Adrenal gland (tissue), 12 donors: ENCODE results near the gene LMX1B. TPM values are rescaled to one million over a fixed set of nuclear protein-coding genes. Genes with fewer than 3 reads are reported as not detected.

ENCODE experiments used
- DNase-seq, 7 donors: peaks; one replicate each; pipeline ENCODE4 v3.0.0-alpha.2; 2019 to 2020
- H3K27ac ChIP-seq, 5 donors: fragments of 200-600 bp; sonication (generic) in 4 of 5; 1 replicate in 3 of 5; 2 replicates in 2 of 5; pipeline versions ENCODE4 v1.5.1 to v1.8.0; 2016 to 2020; ENCODE audit warnings: mild to moderate bottlenecking in 1 of 5
- H3K27me3 ChIP-seq: fragments of 200-600 bp; 2 replicates; pipeline ENCODE4 v1.8.0; 2021
- H3K36me3 ChIP-seq, 2 donors: fragments of 200-600 bp; replicated peaks in 1 of 2; 1 replicate in 1 of 2; 2 replicates in 1 of 2; pipeline versions ENCODE4 v1.5.1 to v1.8.0; 2018 to 2022
- H3K4me1 ChIP-seq, 2 donors: fragments of 200-600 bp; replicated peaks in 1 of 2; 1 replicate in 1 of 2; 2 replicates in 1 of 2; pipeline versions ENCODE4 v1.5.1 to v1.8.0; 2018 to 2021
- H3K4me3 ChIP-seq, 4 donors: fragments of 200-600 bp; sonication (generic) in 3 of 4; one replicate each; pipeline ENCODE4 v1.5.1; 2016 to 2018
- H3K9me3 ChIP-seq, 3 donors: fragments of 200-600 bp; sonication (generic) in 1 of 3; replicated peaks in 1 of 3; 1 replicate in 2 of 3; 2 replicates in 1 of 3; pipeline versions ENCODE4 v1.5.1 to v1.8.0; 2016 to 2021
- POLR2A ChIP-seq, 2 donors: fragments of 450-650 bp; IDR thresholded peaks; one replicate each; pipeline ENCODE4 v1.6.1; 2017; ENCODE audit warnings: antibody characterized with exemption in 2 of 2, mild to moderate bottlenecking in 2 of 2, moderate library complexity in 1 of 2
- WGBS, 4 donors: extraction: QIAGEN DNeasy Blood & Tissue Kit in 2 of 4; methylation state at CpG; one replicate each; pipeline versions ENCODE4 v1.1.5 to v1.1.7; 2013 to 2017; 5-methylcytosine and 5-hydroxymethylcytosine counted together
- intact Hi-C, 2 donors: fragments of 100-400 bp; cut with DNase I; formaldehyde crosslinking; loops; one replicate each; pipeline versions ENCODE4 v1.14.1 to v1.15.0; 2022 to 2023
- polyA plus RNA-seq, 3 donors: library from polyadenylated mRNA; stranded (reverse); fragments of 200-250 nt in 2 of 3; fragments of 350-450 nt in 1 of 3; fragmentation: Illumina TruSeq in 1 of 3; extraction: RNeasy Lipid Tissue Mini Kit (QIAGEN cat#74804) in 1 of 3; gene quantifications; one replicate each; pipeline ENCODE4 v1.2.3, GENCODE V29; 2013 to 2014
- total RNA-seq, 9 donors: library from RNA; depleted of rRNA in 4 of 9; stranded (reverse); fragments of >200 nt in 4 of 9; fragments of 120-200 nt in 1 of 9; fragmentation: NEBNext Ultra II Directional in 1 of 9; extraction: Animal tissue kit (Norgen Biotek cat#: 25700) in 1 of 9; gene quantifications; one replicate each; pipeline versions ENCODE4 v1.1.0 to v1.2.4, GENCODE V29; 2013 to 2023
- TF ChIP-seq, protein P1 (sequence below), 6 experiments: fragments of 450-650 bp in 4 of 6; fragments of 200-600 bp in 2 of 6; sonication (generic) in 1 of 6; IDR thresholded peaks; 1 replicate in 5 of 6; 2 replicates in 1 of 6; pipeline versions ENCODE4 v1.5.1 to v1.8.0; 2016 to 2021; ENCODE audit warnings: antibody characterized with exemption in 6 of 6, mild to moderate bottlenecking in 2 of 6, moderate library complexity in 1 of 6
- donor health status: healthy with polysubstance abuse.
- donor health status: Bipolar disorder and iron deficiency.
- donor health status: DM: yes; HTN: yes; CAD: no.
- donor health status: DM: no; HTN: no; CAD: no.
- donor health status: DM: no; HTN: no; CAD: no.
- donor health status: DM: yes; HTN: yes; CAD: no.

The LMX1B gene
- total and polyA plus RNA-seq, 12 donors: under 0.01 to 0.07 TPM; not detected in 10

DNA sequence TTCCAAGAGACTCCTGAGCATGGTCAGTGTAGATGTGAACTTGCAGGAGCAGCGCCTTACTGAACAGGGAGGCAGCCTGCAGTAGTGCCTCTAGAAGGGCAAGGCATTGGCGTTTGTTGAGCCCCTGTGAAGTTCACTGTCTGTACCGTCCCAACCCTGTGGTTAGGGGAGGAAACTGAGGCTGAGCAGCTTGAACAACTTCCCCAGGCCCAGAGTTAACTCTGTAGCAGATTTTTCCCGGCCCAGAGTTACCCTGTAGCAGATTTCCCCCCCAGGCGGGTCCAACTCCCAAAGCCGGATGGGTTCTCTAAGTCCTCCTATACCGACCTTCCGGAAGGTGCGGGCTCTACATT lies 9.6 kb downstream of the LMX1B start:
- Histone ChIP-seq H3K4me3 (no peak overlapping the region), H3K36me3 (no peaks in the 10 kb centered on the region), H3K27me3 (peaks cover 100% of the 10 kb centered on the region), H3K4me1 (peaks cover 0 to 11% of the 10 kb centered on the region in 2 donors), H3K27ac (no peak overlapping the region), H3K9me3 (no peaks in the 10 kb centered on the region)
- DNase-seq: no peak
- intact Hi-C loops: no loop called here
- TF ChIP-seq, protein P1, sequence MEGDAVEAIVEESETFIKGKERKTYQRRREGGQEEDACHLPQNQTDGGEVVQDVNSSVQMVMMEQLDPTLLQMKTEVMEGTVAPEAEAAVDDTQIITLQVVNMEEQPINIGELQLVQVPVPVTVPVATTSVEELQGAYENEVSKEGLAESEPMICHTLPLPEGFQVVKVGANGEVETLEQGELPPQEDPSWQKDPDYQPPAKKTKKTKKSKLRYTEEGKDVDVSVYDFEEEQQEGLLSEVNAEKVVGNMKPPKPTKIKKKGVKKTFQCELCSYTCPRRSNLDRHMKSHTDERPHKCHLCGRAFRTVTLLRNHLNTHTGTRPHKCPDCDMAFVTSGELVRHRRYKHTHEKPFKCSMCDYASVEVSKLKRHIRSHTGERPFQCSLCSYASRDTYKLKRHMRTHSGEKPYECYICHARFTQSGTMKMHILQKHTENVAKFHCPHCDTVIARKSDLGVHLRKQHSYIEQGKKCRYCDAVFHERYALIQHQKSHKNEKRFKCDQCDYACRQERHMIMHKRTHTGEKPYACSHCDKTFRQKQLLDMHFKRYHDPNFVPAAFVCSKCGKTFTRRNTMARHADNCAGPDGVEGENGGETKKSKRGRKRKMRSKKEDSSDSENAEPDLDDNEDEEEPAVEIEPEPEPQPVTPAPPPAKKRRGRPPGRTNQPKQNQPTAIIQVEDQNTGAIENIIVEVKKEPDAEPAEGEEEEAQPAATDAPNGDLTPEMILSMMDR (IDR thresholded peaks at IDR 0.05): no peak
- TF ChIP-seq POLR2A (IDR thresholded peaks at IDR 0.05): no peak
- WGBS, 4 donors: 0 to 52% (median 47%) methylated on average over 2 to 9 of the region's 9 CpGs

DNA sequence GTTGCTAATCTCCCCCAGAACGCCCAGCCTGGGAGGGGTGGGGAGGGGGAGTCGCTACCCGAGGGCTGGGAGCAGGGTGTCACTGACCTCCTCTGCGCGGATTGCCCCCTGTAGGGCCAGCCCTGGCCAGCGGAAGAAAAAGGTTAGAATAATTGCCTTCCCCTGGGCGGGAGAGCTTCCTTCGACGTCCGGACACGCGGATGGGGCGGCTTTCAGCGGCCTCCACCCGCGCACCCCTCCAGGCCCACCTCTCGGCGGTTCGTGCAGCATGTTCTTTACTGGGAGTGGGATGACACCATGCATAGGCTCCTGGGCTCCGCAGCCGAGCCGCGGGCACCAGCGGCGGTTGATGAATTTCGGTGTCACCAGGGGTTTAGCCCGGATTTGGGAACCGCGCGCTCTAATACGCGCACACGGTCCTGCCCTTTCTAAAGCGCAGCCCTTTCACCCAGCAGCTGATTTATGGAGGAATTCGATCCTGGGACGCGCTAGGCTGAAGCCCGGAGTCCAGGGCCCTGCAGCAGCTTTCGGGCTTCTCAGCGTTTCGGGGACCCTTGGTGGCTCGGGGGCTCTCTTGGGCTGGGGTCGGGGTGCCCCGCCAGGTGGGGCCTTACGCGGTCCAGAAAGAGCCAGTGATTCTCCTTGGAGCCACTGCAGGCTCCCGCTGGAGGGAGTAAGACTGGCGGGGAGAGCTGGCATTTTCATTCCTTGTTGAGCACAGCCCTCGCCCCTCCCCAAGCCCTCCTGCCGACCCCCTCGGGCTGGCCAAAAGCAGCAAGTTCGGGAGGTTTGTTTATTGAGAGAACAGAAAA lies 10.1 kb downstream of the LMX1B start:
- Histone ChIP-seq H3K27me3 (peaks cover 94% of the 10 kb centered on the region), H3K4me3 (no peak overlapping the region)

DNA sequence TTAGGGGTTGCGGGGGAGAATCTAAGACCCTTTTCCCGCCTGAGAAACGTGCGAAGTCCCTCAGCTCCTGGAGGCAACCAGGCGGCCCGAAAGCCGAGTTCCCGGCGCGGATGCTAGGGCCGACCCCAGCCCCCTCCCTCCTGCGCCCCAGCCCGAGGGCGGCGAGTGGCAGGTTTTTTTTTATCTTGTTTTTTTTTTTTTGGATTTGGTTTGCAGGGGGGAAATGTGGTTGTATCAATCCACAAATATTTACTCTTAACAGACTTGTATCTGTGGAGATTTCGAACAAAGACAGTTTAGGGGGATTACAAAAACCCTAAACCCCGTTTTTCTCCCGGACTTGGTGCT lies 10.7 kb downstream of the LMX1B start:
- WGBS, 4 donors: 10 to 21% (median 11%) methylated on average over 18 of the region's 18 CpGs

More for the DNA sequence above, 10.1 kb downstream of the LMX1B start:
- H3K4me1 ChIP-seq: peaks cover 0 to 11% of the 10 kb centered on the region in 2 donors
- H3K36me3 ChIP-seq: no peaks in the 10 kb centered on the region
- H3K9me3 ChIP-seq: no peaks in the 10 kb centered on the region
- TF ChIP-seq POLR2A (IDR thresholded peaks at IDR 0.05): no peak
- TF ChIP-seq, protein P1 (IDR thresholded peaks at IDR 0.05): no peak
- H3K27ac ChIP-seq: no peak overlapping the region
- no peak for DNase-seq
- WGBS, 4 donors: 7 to 10% (median 10%) methylated on average over 36 to 52 of the region's 52 CpGs
- intact Hi-C loops: no loop called here

DNA sequence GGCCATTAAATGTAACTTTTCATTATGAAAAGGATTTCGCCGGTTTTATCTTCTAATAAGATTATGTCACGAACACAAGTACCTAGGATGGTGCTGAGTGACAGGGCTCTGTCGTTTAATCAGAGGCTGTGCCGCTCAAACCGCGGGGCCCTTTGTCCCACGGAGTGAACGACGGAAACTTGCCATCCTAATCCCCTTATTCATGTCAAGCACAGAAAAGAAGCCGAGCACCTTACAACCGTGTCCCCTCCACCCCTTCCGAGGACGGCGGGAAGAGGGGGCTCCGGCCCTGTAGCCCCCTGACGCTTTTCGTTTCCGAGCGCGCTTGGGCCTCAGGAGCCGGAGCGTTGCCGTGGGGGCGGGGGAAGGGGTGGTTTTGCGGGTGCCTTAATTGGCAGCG lies 11.2 kb downstream of the LMX1B start:
- intact Hi-C loops: no loop called here

More for the DNA sequence above, 10.7 kb downstream of the LMX1B start:
- no peak for DNase-seq
- peaks cover 0 to 11% of the 10 kb centered on the region in 2 donors for H3K4me1 ChIP-seq
- H3K27me3 ChIP-seq: peaks cover 92% of the 10 kb centered on the region
- intact Hi-C loops: no loop called here
- no peak overlapping the region for H3K4me3 ChIP-seq
- H3K36me3 ChIP-seq: no peaks in the 10 kb centered on the region
- no peak overlapping the region for H3K27ac ChIP-seq
- TF ChIP-seq POLR2A (IDR thresholded peaks at IDR 0.05): no peak
- TF ChIP-seq, protein P1 (IDR thresholded peaks at IDR 0.05): no peak
- no peaks in the 10 kb centered on the region for H3K9me3 ChIP-seq

More for the DNA sequence above, 11.2 kb downstream of the LMX1B start:
- 8 to 22% (median 10%) methylated on average over 14 to 27 of the region's 27 CpGs for WGBS, 4 donors
- DNase-seq: no peak
- H3K4me1 ChIP-seq: peaks cover 0 to 11% of the 10 kb centered on the region in 2 donors
- H3K4me3 ChIP-seq: no peak overlapping the region
- H3K36me3 ChIP-seq: no peaks in the 10 kb centered on the region
- TF ChIP-seq, protein P1 (IDR thresholded peaks at IDR 0.05): no peak
- no peak for TF ChIP-seq POLR2A (IDR thresholded peaks at IDR 0.05)
- peaks cover 89% of the 10 kb centered on the region for H3K27me3 ChIP-seq
- no peak overlapping the region for H3K27ac ChIP-seq
- H3K9me3 ChIP-seq: no peaks in the 10 kb centered on the region
